DND-41 (cell line): ENCODE results near the gene NTSR1.

Experiments used
- ATAC-seq: fragments of 200-7000 bp; cut with Tn5 transposase; 3 replicates; pipeline ENCODE4 v1.9.1; 2021; ENCODE audit warnings: low read depth; ENCODE audit not compliant: insufficient read depth
- DNase-seq: peaks from one replicate; pipeline ENCODE4 v3.0.0-alpha.2; 2020
- H2AFZ ChIP-seq: 2 replicates; pipeline ENCODE4 v1.6.0; 2012; ENCODE audit warnings: low read depth, low read length
- H3K27ac ChIP-seq: 2 replicates; pipeline ENCODE4 v1.5.1; 2012; ENCODE audit warnings: low read length, inconsistent platforms
- H3K27me3 ChIP-seq: fragments of 200-600 bp; sonication (generic); 2 replicates; pipeline ENCODE4 v1.6.0; 2012; ENCODE audit warnings: low read length, mild to moderate bottlenecking, inconsistent platforms; ENCODE audit not compliant: insufficient read depth, poor library complexity
- H3K36me3 ChIP-seq: 2 replicates; pipeline ENCODE4 v1.5.1; 2012; ENCODE audit warnings: low read length, inconsistent platforms; ENCODE audit not compliant: insufficient read depth
- H3K4me1 ChIP-seq: 2 replicates; pipeline ENCODE4 v1.5.1; 2012; ENCODE audit warnings: mild to moderate bottlenecking, low read length; ENCODE audit not compliant: insufficient read depth
- H3K4me2 ChIP-seq: 2 replicates; pipeline ENCODE4 v1.6.0; 2012; ENCODE audit warnings: mild to moderate bottlenecking, moderate library complexity, low read length, inconsistent platforms; ENCODE audit not compliant: insufficient read depth
- H3K4me3 ChIP-seq, 2 experiments: fragments of 200-600 bp in 1 of 2; shearing (Covaris generic) in 1 of 2; 2 replicates each; pipeline ENCODE4 v1.5.1; 2012 to 2016; ENCODE audit warnings: inconsistent platforms in 2 of 2, low read length in 2 of 2, mild to moderate bottlenecking in 2 of 2, low read depth in 1 of 2, moderate library complexity in 1 of 2
- H3K79me2 ChIP-seq: 2 replicates; pipeline ENCODE4 v1.6.0; 2012; ENCODE audit warnings: low read length, inconsistent platforms; ENCODE audit not compliant: insufficient read depth
- H3K9ac ChIP-seq: 2 replicates; pipeline ENCODE4 v1.6.0; 2012; ENCODE audit warnings: low read depth, mild to moderate bottlenecking, inconsistent platforms, low read length, moderate library complexity
- H3K9me3 ChIP-seq: 2 replicates; pipeline ENCODE4 v1.5.1; 2012; ENCODE audit warnings: low read length, moderate library complexity, mild to moderate bottlenecking, inconsistent platforms; ENCODE audit not compliant: insufficient read depth, severe bottlenecking
- H4K20me1 ChIP-seq: 2 replicates; pipeline ENCODE4 v1.6.0; 2012; ENCODE audit warnings: low read length; ENCODE audit not compliant: insufficient read depth
- CTCF ChIP-seq: IDR thresholded peaks from 2 replicates; pipeline ENCODE4 v1.5.1; 2012; ENCODE audit warnings: borderline replicate concordance, low read length, moderate library complexity, mild to moderate bottlenecking; ENCODE audit not compliant: poor library complexity, severe bottlenecking; ENCODE audit errors: extremely low read depth
- EZH2 ChIP-seq: IDR thresholded peaks from 3 replicates; pipeline ENCODE4 v1.6.1; 2012; ENCODE audit warnings: borderline replicate concordance, low read depth, mild to moderate bottlenecking, moderate library complexity, low read length, inconsistent platforms; ENCODE audit not compliant: severe bottlenecking

The NTSR1 gene

DNA sequence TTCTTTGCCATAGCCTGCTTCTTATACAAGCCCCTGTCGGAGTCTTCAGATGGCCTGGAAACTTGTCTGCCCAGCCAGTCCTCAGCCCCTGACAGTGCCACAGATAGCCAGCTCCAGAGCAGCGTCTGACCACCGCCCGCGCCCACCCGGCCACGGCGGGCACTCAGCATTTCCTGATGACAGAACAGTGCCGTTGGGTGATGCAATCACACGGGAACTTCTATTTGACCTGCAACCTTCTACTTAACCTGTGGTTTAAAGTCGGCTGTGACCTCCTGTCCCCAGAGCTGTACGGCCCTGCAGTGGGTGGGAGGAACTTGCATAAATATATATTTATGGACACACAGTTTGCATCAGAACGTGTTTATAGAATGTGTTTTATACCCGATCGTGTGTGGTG is 36.9 kb upstream of the NTSR1 start:
- H4K20me1 ChIP-seq = peaks cover 21% of the 10 kb centered on the region
- H3K79me2 ChIP-seq = no peaks in the 10 kb centered on the region
- no peak overlapping the region for H3K27ac ChIP-seq
- H2AFZ ChIP-seq = no peak overlapping the region
- H3K9me3 ChIP-seq = no peaks in the 10 kb centered on the region
- H3K4me1 ChIP-seq = no peaks in the 10 kb centered on the region
- no peak overlapping the region for H3K4me3 ChIP-seq
- no peak for DNase-seq
- peaks cover 45% of the 10 kb centered on the region for H3K36me3 ChIP-seq
- H3K27me3 ChIP-seq = no peaks in the 10 kb centered on the region
- TF ChIP-seq CTCF (no peak), EZH2 (no peak)
- no peak overlapping the region for H3K4me2 ChIP-seq
- no peak for ATAC-seq
- no peak overlapping the region for H3K9ac ChIP-seq

DNA sequence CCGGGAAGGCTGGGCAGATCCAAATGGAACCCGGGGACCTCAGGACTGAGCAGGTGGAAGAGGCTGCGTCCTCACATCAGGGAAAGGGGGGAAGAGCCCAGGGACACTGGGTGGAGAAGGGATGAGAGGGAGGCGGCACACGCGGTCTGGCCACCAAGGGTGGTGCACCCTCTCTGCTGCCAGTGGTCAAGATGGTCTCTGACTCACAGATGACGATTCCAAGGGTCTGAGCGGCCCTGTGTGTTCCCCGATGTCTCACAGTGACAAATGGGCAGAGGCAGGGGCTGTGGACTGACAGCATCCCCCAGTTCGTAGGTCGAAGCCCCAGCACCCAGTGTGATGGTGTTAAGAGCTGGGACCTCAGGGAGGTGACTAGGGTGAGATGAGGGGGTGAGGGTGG is 34.3 kb upstream of the NTSR1 start:
- Histone ChIP-seq H3K9me3 (no peaks in the 10 kb centered on the region), H3K27ac (no peak overlapping the region), H3K4me1 (peaks cover 3% of the 10 kb centered on the region; the same call in 1 of the 2 replicates), H3K9ac (no peak overlapping the region), H4K20me1 (peaks cover 10% of the 10 kb centered on the region; the same call in 1 of the 2 replicates), H3K27me3 (no peaks in the 10 kb centered on the region), H3K4me2 (no peak overlapping the region), H3K79me2 (no peaks in the 10 kb centered on the region), H2AFZ (no peak overlapping the region), H3K36me3 (peaks cover 21% of the 10 kb centered on the region), H3K4me3 (no peak overlapping the region)
- DNase-seq (no peak), ATAC-seq (no peak)
- no peak for TF ChIP-seq EZH2
- TF ChIP-seq CTCF = no peak

DNA sequence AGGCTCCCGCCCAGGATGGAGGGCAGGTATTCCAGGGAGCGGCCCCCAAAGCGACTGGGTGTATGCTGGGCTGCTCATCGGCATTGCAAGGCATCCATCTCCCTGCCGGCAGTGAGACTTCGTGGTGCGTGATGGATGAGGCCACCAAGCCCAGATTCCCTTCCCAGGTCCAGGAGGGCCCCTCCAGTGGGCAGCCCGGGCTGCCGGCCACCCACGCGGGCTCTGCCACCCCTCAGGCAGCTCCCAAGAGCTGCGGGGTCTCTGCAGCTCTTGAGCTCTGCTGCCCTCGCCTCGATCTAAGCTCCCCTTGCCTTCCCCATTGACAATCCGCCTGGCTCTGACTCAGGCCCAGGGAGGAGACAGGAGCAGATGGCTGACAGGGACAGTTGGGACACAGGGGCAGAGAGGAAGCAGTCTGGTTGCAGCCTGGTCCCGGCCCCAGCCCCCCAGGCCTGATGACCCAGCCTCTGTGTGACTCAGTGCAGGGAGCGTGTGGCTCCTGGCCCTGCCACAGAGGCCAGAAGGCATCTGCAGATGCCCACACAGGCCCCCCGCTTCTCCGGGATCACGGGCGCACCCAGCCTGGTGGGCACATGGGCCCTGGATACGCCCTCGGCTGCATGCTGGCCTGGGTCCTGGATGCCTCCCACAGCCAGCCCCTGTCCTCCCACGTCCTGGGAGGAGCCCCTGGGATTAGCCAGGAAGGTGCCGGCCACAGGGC is 33.3 kb upstream of the NTSR1 start:
- H3K36me3 ChIP-seq = peaks cover 12% of the 10 kb centered on the region
- no peak overlapping the region for H3K27ac ChIP-seq

More for the DNA sequence above, 33.3 kb upstream of the NTSR1 start:
- ATAC-seq (no peak), DNase-seq (no peak)
- Histone ChIP-seq H2AFZ (no peak overlapping the region), H3K9me3 (no peaks in the 10 kb centered on the region), H3K27me3 (no peaks in the 10 kb centered on the region), H3K4me3 (no peak overlapping the region), H4K20me1 (peaks cover 10% of the 10 kb centered on the region; the same call in 1 of the 2 replicates), H3K4me1 (peaks cover 3% of the 10 kb centered on the region; the same call in 1 of the 2 replicates), H3K4me2 (no peak overlapping the region), H3K9ac (no peak overlapping the region), H3K79me2 (no peaks in the 10 kb centered on the region)
- TF ChIP-seq CTCF (no peak), EZH2 (no peak)
